ENCODE measurements around the gene TLK1. TPM values are rescaled to one million over a fixed set of nuclear protein-coding genes. Genes with fewer than 3 reads are reported as not detected.
A peak's percentile ranks its signal among the peaks of the same experiment; 100 is the strongest.

Gene TLK1
- total and polyA plus RNA-seq, 9 of the 15 experiments (the other 6 are each of a cell fraction or from before 2014, with no cell fraction given): 20.2 to 101 (median 40.5) TPM

DNA sequence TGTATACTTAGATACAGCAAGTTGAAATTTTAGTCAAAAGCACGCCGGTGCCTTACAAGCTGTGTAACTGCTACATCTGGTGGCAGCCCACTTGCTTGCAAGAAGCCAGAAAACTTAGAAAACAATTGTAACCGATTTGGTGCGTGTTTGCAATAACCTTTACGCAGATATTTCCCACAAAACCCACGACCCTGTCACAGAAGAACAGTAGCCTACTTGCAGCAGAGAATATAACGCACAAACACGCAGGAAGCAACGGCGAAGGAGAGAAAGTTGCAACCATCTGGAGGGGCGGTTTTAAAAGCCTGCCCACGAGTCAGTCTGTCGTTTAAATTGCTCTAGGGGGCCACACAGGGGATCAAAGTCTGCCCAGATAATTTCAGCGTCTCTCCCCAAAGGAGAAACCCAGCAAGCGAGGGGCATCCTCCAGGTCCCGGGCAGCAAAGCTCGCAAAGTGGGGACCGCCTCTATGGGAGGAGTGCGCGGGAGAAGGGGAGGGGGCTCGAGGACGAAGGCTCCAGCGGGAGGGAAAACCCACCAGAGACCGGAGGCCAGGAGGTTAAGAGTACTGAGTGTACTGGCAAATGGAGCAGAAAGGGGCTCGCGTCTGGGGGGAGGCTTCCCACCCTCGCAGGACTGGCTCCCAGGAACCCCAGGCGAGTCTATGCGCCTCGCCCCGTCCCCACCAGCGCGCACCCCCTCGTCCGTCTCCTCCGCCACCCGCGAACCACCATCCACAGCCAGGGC is 1.1 kb downstream of the TLK1 start (continued):
- TF ChIP-seq, protein P1, sequence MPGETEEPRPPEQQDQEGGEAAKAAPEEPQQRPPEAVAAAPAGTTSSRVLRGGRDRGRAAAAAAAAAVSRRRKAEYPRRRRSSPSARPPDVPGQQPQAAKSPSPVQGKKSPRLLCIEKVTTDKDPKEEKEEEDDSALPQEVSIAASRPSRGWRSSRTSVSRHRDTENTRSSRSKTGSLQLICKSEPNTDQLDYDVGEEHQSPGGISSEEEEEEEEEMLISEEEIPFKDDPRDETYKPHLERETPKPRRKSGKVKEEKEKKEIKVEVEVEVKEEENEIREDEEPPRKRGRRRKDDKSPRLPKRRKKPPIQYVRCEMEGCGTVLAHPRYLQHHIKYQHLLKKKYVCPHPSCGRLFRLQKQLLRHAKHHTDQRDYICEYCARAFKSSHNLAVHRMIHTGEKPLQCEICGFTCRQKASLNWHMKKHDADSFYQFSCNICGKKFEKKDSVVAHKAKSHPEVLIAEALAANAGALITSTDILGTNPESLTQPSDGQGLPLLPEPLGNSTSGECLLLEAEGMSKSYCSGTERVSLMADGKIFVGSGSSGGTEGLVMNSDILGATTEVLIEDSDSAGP (CRISPR knock-in tag; IDR thresholded peaks at IDR 0.05): no peak
- TF ChIP-seq E2F8 (IDR thresholded peaks at IDR 0.05; ENCODE audit: low read depth, partially characterized antibody) (peak; percentile 19), MAZ (CRISPR knock-in tag; conservative IDR thresholded peaks at IDR 0.05 in 1 of 2, IDR thresholded peaks at IDR 0.05 in 1 of 2) (peak; percentile 35 to 44), SP2 (IDR thresholded peaks at IDR 0.05; ENCODE audit: extremely low read depth, low read depth, low read length, poor library complexity, severe bottlenecking) (no peak), PHF20 (IDR thresholded peaks at IDR 0.05; ENCODE audit: partially characterized antibody) (no peak), MXD1 (CRISPR knock-in tag; IDR thresholded peaks at IDR 0.05; ENCODE audit: borderline replicate concordance, poor library complexity, severe bottlenecking) (no peak), ZSCAN29 (IDR thresholded peaks at IDR 0.05) (no peak), SMARCA4 (IDR thresholded peaks at IDR 0.05) (no peak), MTA1 (IDR thresholded peaks at IDR 0.05; ENCODE audit: borderline replicate concordance) (no peak), TSC22D4 (tag; IDR thresholded peaks at IDR 0.05) (no peak), ZNF436 (CRISPR knock-in tag; IDR thresholded peaks at IDR 0.05) (no peak), PRPF4 (IDR thresholded peaks at IDR 0.05; ENCODE audit: insufficient read depth, low read depth, low read length, poor library complexity, severe bottlenecking) (no peak), ZBTB26 (CRISPR knock-in tag; IDR thresholded peaks at IDR 0.05) (no peak), ZBED1 (IDR thresholded peaks at IDR 0.05) (0 out of 2 replicates have a peak, but pooled peaks have one; percentile 44), ARID2 (IDR thresholded peaks at IDR 0.05) (0 out of 2 replicates have a peak, but pooled peaks have one; percentile 48), ETV5 (CRISPR knock-in tag; IDR thresholded peaks at IDR 0.05; ENCODE audit: low read depth) (0 out of 2 replicates have a peak, but pooled peaks have one; percentile 1), DNMT1 (IDR thresholded peaks at IDR 0.05) (no peak), ZBTB1 (CRISPR knock-in tag; IDR thresholded peaks at IDR 0.05; ENCODE audit: borderline replicate concordance, low read depth) (0 out of 2 replicates have a peak, but pooled peaks have one; percentile 7)
- TF ChIP-seq, protein P2, sequence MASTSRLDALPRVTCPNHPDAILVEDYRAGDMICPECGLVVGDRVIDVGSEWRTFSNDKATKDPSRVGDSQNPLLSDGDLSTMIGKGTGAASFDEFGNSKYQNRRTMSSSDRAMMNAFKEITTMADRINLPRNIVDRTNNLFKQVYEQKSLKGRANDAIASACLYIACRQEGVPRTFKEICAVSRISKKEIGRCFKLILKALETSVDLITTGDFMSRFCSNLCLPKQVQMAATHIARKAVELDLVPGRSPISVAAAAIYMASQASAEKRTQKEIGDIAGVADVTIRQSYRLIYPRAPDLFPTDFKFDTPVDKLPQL (IDR thresholded peaks at IDR 0.05; ENCODE audit: extremely low read depth, insufficient read length): no peak

Data from K562 (cell line).